ENCODE measurements around the gene MAD1L1. TPM values are rescaled to one million over a fixed set of nuclear protein-coding genes. Genes with fewer than 3 reads are reported as not detected.
A peak's percentile ranks its signal among the peaks of the same experiment; 100 is the strongest.

The MAD1L1 gene
- total RNA-seq, 1 donor from 2014 or later, result 32.3 TPM

DNA sequence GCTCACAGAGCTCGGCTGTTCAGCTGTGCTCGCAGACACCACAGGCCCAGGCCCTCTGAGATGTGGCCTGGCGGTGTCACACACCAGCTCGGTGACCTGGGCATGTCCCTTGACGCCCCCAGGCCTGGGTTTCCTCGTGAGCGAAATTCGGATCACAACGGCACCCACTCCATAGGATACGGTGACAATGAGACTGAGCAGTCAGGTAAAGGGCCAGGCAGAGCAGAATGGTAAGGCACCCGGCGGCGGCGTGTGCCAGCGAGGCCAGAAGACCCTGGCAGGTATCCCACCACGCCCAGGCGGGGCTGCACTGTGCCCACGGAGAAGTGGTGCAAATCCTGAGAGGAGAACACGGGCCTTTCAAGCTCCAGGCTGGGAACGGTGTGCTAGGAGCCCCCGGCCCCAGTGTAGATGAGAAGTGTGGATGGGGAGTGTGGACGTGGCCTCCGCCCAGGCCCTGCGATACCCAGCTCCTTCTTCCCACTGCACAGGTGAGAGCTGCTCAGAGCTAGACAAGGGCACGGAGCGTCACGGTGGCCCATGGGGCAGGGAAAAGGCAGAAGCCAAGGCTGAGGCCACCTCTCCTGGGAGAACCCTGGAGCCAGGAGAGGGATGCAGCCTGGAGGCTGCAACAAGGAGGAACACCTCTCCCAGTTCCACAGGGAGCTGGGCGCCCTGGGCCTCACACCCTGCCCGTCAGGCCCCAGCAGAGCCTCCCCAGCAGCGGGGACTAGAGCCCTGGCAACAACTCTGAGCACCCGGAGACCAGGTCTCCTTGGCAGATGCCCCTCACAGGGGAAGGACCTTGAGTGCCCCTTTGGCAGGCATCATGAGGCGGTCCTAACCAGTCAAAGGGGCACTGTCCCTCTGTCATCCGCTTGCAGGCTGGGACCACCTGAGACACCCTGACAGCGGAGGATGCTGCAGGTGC lies 219.1 kb downstream of the MAD1L1 start:
- H3K9me3 Mint-ChIP-seq (ENCODE audit: unreplicated experiment), result no peaks in the 10 kb centered on the region
- no peak overlapping the region for H3K4me2 ChIP-seq (ENCODE audit: low read length)
- H3K9ac ChIP-seq (ENCODE audit: low read length), result no peak overlapping the region
- no peak overlapping the region for H3K4me3 ChIP-seq (ENCODE audit: insufficient read depth, low read depth, low read length)
- peaks cover 11% of the 10 kb centered on the region for H3K4me1 ChIP-seq (ENCODE audit: insufficient read depth, low read length)
- H3K9me3 ChIP-seq (ENCODE audit: insufficient read depth, low read depth, low read length), result no peaks in the 10 kb centered on the region
- FAIRE-seq (no peak), DNase-seq (ENCODE audit: low read depth) (no peak)
- peaks cover 6% of the 10 kb centered on the region for H3K4me1 Mint-ChIP-seq (ENCODE audit: low read depth, unreplicated experiment)
- peaks cover 7% of the 10 kb centered on the region for H3K36me3 Mint-ChIP-seq (ENCODE audit: low read depth, unreplicated experiment)
- no peak overlapping the region for H3K4me3 Mint-ChIP-seq (ENCODE audit: unreplicated experiment)
- no peak overlapping the region for H3K27ac Mint-ChIP-seq (ENCODE audit: unreplicated experiment)
- H3K36me3 ChIP-seq (ENCODE audit: insufficient read depth, low read length), result no peaks in the 10 kb centered on the region
- no peak overlapping the region for H3K27ac ChIP-seq (ENCODE audit: low read depth, low read length)
- no peak for TF ChIP-seq EZH2 (IDR thresholded peaks at IDR 0.05; ENCODE audit: insufficient read depth, low read length)
- TF ChIP-seq, protein P1, sequence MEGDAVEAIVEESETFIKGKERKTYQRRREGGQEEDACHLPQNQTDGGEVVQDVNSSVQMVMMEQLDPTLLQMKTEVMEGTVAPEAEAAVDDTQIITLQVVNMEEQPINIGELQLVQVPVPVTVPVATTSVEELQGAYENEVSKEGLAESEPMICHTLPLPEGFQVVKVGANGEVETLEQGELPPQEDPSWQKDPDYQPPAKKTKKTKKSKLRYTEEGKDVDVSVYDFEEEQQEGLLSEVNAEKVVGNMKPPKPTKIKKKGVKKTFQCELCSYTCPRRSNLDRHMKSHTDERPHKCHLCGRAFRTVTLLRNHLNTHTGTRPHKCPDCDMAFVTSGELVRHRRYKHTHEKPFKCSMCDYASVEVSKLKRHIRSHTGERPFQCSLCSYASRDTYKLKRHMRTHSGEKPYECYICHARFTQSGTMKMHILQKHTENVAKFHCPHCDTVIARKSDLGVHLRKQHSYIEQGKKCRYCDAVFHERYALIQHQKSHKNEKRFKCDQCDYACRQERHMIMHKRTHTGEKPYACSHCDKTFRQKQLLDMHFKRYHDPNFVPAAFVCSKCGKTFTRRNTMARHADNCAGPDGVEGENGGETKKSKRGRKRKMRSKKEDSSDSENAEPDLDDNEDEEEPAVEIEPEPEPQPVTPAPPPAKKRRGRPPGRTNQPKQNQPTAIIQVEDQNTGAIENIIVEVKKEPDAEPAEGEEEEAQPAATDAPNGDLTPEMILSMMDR (IDR thresholded peaks at IDR 0.05; ENCODE audit: insufficient read depth, low read depth, low read length), result no peak
- peaks cover 22% of the 10 kb centered on the region for H4K20me1 ChIP-seq (ENCODE audit: insufficient read depth, low read length)
- no peaks in the 10 kb centered on the region for H3K27me3 ChIP-seq (ENCODE audit: insufficient read depth, low read length)
- peaks cover 4% of the 10 kb centered on the region for H3K79me2 ChIP-seq (ENCODE audit: insufficient read depth, low read length)
- no peak overlapping the region for H2AFZ ChIP-seq (ENCODE audit: low read depth, low read length)
- no peaks in the 10 kb centered on the region for H3K27me3 Mint-ChIP-seq (ENCODE audit: low read depth, unreplicated experiment)

GRCh38 chr7:2012981-2013380 lies 219.8 kb downstream of the MAD1L1 start:
- Mint-ChIP-seq H3K36me3 (ENCODE audit: low read depth, unreplicated experiment) (peaks cover 7% of the 10 kb centered on the region), H3K27ac (ENCODE audit: unreplicated experiment) (no peak overlapping the region), H3K4me1 (ENCODE audit: low read depth, unreplicated experiment) (peaks cover 3% of the 10 kb centered on the region), H3K27me3 (ENCODE audit: low read depth, unreplicated experiment) (no peaks in the 10 kb centered on the region), H3K4me3 (ENCODE audit: unreplicated experiment) (no peak overlapping the region), H3K9me3 (ENCODE audit: unreplicated experiment) (no peaks in the 10 kb centered on the region)
- H3K9me3 ChIP-seq (ENCODE audit: insufficient read depth, low read depth, low read length), result no peaks in the 10 kb centered on the region
- no peak overlapping the region for H3K27ac ChIP-seq (ENCODE audit: low read depth, low read length)
- no peak overlapping the region for H3K4me2 ChIP-seq (ENCODE audit: low read length)
- DNase-seq (ENCODE audit: low read depth), result peak; percentile 43
- H3K4me3 ChIP-seq (ENCODE audit: insufficient read depth, low read depth, low read length), result no peak overlapping the region
- TF ChIP-seq, protein P1 (IDR thresholded peaks at IDR 0.05; ENCODE audit: insufficient read depth, low read depth, low read length), result no peak
- TF ChIP-seq EZH2 (IDR thresholded peaks at IDR 0.05; ENCODE audit: insufficient read depth, low read length), result no peak
- H3K79me2 ChIP-seq (ENCODE audit: insufficient read depth, low read length), result peaks cover 1% of the 10 kb centered on the region
- H2AFZ ChIP-seq (ENCODE audit: low read depth, low read length), result no peak overlapping the region
- no peak overlapping the region for H3K9ac ChIP-seq (ENCODE audit: low read length)
- no peaks in the 10 kb centered on the region for H3K27me3 ChIP-seq (ENCODE audit: insufficient read depth, low read length)
- peaks cover 22% of the 10 kb centered on the region for H4K20me1 ChIP-seq (ENCODE audit: insufficient read depth, low read length)
- peaks cover 5% of the 10 kb centered on the region for H3K4me1 ChIP-seq (ENCODE audit: insufficient read depth, low read length)
- no peak for FAIRE-seq
- H3K36me3 ChIP-seq (ENCODE audit: insufficient read depth, low read length), result no peaks in the 10 kb centered on the region
